ENCODE measurements around the gene MGP. TPM values are rescaled to one million over a fixed set of nuclear protein-coding genes. Genes with fewer than 3 reads are reported as not detected.

Gene MGP
- total and polyA plus RNA-seq, 12 donors = 50.6 to 2,003 (median 1,117) TPM

GRCh38 chr12:14849661-14850060, 36.0 kb downstream of the MGP start:
- no peak for TF ChIP-seq POLR2A (IDR thresholded peaks at IDR 0.05)
- TF ChIP-seq CTCF (IDR thresholded peaks at IDR 0.05) = no peak
- WGBS, 4 donors = 56 to 69% (median 63%) methylated on average over 2 of the region's 2 CpGs
- intact Hi-C loops (cut with DNase I) = loop anchor here (5.0 to 10.0 kb wide), 2 partner anchors 145 to 148 kb away; no protein-coding TSS in a partner anchor
- H3K9me3 ChIP-seq (replicated peaks in 1 of 3) = no peaks in the 10 kb centered on the region
- no peak for DNase-seq
- no peaks in the 10 kb centered on the region for H3K36me3 ChIP-seq (replicated peaks in 1 of 2)
- no peak overlapping the region for H3K4me3 ChIP-seq
- H3K27me3 ChIP-seq = no peaks in the 10 kb centered on the region
- H3K27ac ChIP-seq = no peak overlapping the region
- H3K4me1 ChIP-seq (replicated peaks in 1 of 2) = peaks cover 20 to 28% of the 10 kb centered on the region in 2 donors

- intact Hi-C loops (cut with DNase I) = loop anchor here (5.0 to 10.0 kb wide), 2 partner anchors 148 to 150 kb away; no protein-coding TSS in a partner anchor
- no peak overlapping the region for H3K4me3 ChIP-seq
- peak overlapping the region in 2 of 5 donors; percentile 39 to 60 for H3K27ac ChIP-seq
- peaks cover 24 to 25% of the 10 kb centered on the region in 2 donors for H3K4me1 ChIP-seq (replicated peaks in 1 of 2)
- H3K9me3 ChIP-seq (replicated peaks in 1 of 3) = no peaks in the 10 kb centered on the region
- no peaks in the 10 kb centered on the region for H3K27me3 ChIP-seq
- 49 to 70% (median 62%) methylated on average over 4 of the region's 4 CpGs for WGBS, 4 donors
- no peaks in the 10 kb centered on the region for H3K36me3 ChIP-seq (replicated peaks in 1 of 2)
- peak in 1 of 7 donors; percentile 28 for DNase-seq
- TF ChIP-seq POLR2A (IDR thresholded peaks at IDR 0.05) (no peak), CTCF (IDR thresholded peaks at IDR 0.05) (no peak)
Measured at GRCh38 chr12:14846876-14847580, 38.6 kb downstream of the MGP start.

- no peak for DNase-seq
- no peaks in the 10 kb centered on the region for H3K36me3 ChIP-seq (replicated peaks in 1 of 2)
- WGBS, 4 donors = 34 to 36% (median 34%) methylated on average over 3 of the region's 3 CpGs
- TF ChIP-seq POLR2A (IDR thresholded peaks at IDR 0.05) = no peak
- TF ChIP-seq CTCF (IDR thresholded peaks at IDR 0.05) = no peak
- H3K27me3 ChIP-seq = no peaks in the 10 kb centered on the region
- no peak overlapping the region for H3K4me3 ChIP-seq
- peak overlapping the region in 2 of 5 donors; percentile 39 to 60 for H3K27ac ChIP-seq
- intact Hi-C loops (cut with DNase I) = loop anchor here (5.0 to 10.0 kb wide), 2 partner anchors 149 to 151 kb away; no protein-coding TSS in a partner anchor
- H3K9me3 ChIP-seq (replicated peaks in 1 of 3) = no peaks in the 10 kb centered on the region
- H3K4me1 ChIP-seq (replicated peaks in 1 of 2) = peaks cover 33% of the 10 kb centered on the region in 2 donors
Measured at GRCh38 chr12:14846042-14846587, 39.5 kb downstream of the MGP start.

- 6 to 11% (median 10%) methylated on average over 3 of the region's 3 CpGs for WGBS, 4 donors
- Histone ChIP-seq H3K4me1 (replicated peaks in 1 of 2) (peaks cover 34 to 36% of the 10 kb centered on the region in 2 donors), H3K9me3 (replicated peaks in 1 of 3) (no peaks in the 10 kb centered on the region), H3K36me3 (replicated peaks in 1 of 2) (no peaks in the 10 kb centered on the region), H3K4me3 (no peak overlapping the region), H3K27ac (peak overlapping the region in 2 of 5 donors; percentile 39 to 60), H3K27me3 (no peaks in the 10 kb centered on the region)
- peak; percentile 41 to 84 (median 60) for DNase-seq
- TF ChIP-seq POLR2A (IDR thresholded peaks at IDR 0.05) = no peak
- peak; percentile 60 to 93 (median 82) for TF ChIP-seq CTCF (IDR thresholded peaks at IDR 0.05)
- intact Hi-C loops (cut with DNase I) = loop anchor here (5.0 to 10.0 kb wide), 2 partner anchors 149 to 152 kb away; no protein-coding TSS in a partner anchor
Measured at GRCh38 chr12:14845350-14845750, 40.3 kb downstream of the MGP start.

Data from adrenal gland (tissue), 12 donors.